Body of pancreas (tissue), 4 donors: ENCODE measurements around the gene LDHD. TPM values are rescaled to one million over a fixed set of nuclear protein-coding genes. Genes with fewer than 3 reads are reported as not detected.

ENCODE experiments used
- ATAC-seq: fragments of 150-250 bp; one replicate; pipeline ENCODE4 v1.9.1; 2016
- DNase-seq, 4 donors: peaks; one replicate each; pipeline ENCODE4 v3.0.0-alpha.2; 2019
- H3K27ac ChIP-seq, 4 donors: fragments of 200-600 bp; sonication (generic); 1 replicate in 3 of 4; 2 replicates in 1 of 4; pipeline versions ENCODE4 v1.5.1 to v1.6.1; 2016 to 2019; ENCODE audit warnings: mild to moderate bottlenecking in 1 of 4, mixed read lengths in 1 of 4, moderate library complexity in 1 of 4
- H3K27me3 ChIP-seq, 2 donors: fragments of 200-600 bp; sonication (generic); one replicate each; pipeline ENCODE4 v1.6.0; 2016; ENCODE audit warnings: mild to moderate bottlenecking in 1 of 2
- H3K36me3 ChIP-seq, 2 donors: fragments of 200-600 bp; sonication (generic); replicated peaks in 1 of 2; 2 replicates each; pipeline ENCODE4 v1.5.1; 2016; ENCODE audit warnings: low read depth in 2 of 2; ENCODE audit not compliant: insufficient read depth in 1 of 2
- H3K4me1 ChIP-seq: fragments of 200-600 bp; sonication (generic); one replicate; pipeline ENCODE4 v1.6.0; 2016
- H3K4me3 ChIP-seq, 2 donors: fragments of 200-600 bp; sonication (generic); 1 replicate in 1 of 2; 2 replicates in 1 of 2; pipeline ENCODE4 v1.5.1; 2016 to 2019
- H3K9me3 ChIP-seq, 3 donors: fragments of 200-600 bp; sonication (generic); 1 replicate in 2 of 3; 2 replicates in 1 of 3; pipeline ENCODE4 v1.5.1; 2016
- CTCF ChIP-seq, 7 experiments: fragments of 450-650 bp in 4 of 7; fragments of 200-600 bp in 3 of 7; sonication (generic) in 3 of 7; IDR thresholded peaks; one replicate each; pipeline ENCODE4 v1.5.1; 2016 to 2019; ENCODE audit warnings: antibody characterized with exemption in 7 of 7
- POLR2A ChIP-seq, 3 donors: fragments of 450-650 bp; IDR thresholded peaks; one replicate each; pipeline ENCODE4 v1.6.1; 2016; ENCODE audit warnings: antibody characterized with exemption in 3 of 3, mild to moderate bottlenecking in 2 of 3
- WGBS, 2 donors: methylation state at CpG; one replicate each; pipeline ENCODE4 v1.1.5; 2017; 5-methylcytosine and 5-hydroxymethylcytosine counted together
- intact Hi-C: fragments of 100-400 bp; cut with DNase I; formaldehyde crosslinking; loops from one replicate; pipeline ENCODE4 v1.15.1; 2023
- total RNA-seq, 2 donors: library from RNA; depleted of rRNA; stranded (reverse); fragments of >200 nt; gene quantifications; one replicate each; pipeline ENCODE4 v1.1.0, GENCODE V29; 2016

LDHD gene
- total RNA-seq, 2 donors from 2014 or later = 27.7 to 28.3 TPM

GRCh38 chr16:75148311-75149195 lies 32.0 kb upstream of the LDHD start, which contains the start of gene ZFP1:
ZFP1 (plus strand) TSS chr16:75148524; CDS start chr16:75152952, 4,428 bp downstream.
- no peaks in the 10 kb centered on the region for H3K36me3 ChIP-seq
- peak; percentile 97 for ATAC-seq
- peak within 1 kb of the TSS; percentile 99 to 100 for H3K4me3 ChIP-seq
- TF ChIP-seq CTCF (IDR thresholded peaks at IDR 0.05) (peak in 1 of 7 experiments; percentile 11), POLR2A (IDR thresholded peaks at IDR 0.05) (peak; percentile 26 to 63 (median 60))
- 0 to 1% methylated on average over 23 to 87 of the region's 93 CpGs for WGBS, 2 donors
- H3K4me1 ChIP-seq = no peaks in the 10 kb centered on the region
- no peaks in the 10 kb centered on the region for H3K27me3 ChIP-seq
- peak; percentile 96 for DNase-seq
- no peaks in the 10 kb centered on the region for H3K9me3 ChIP-seq
- peak within 1 kb of the TSS; percentile 84 to 98 (median 94) for H3K27ac ChIP-seq
- intact Hi-C loops = no loop called here

- 29 to 32% methylated on average over 3 of the region's 3 CpGs for WGBS, 2 donors
- Histone ChIP-seq H3K27ac (peak overlapping the region in 2 of 4 donors; percentile 96 to 98), H3K4me1 (no peaks in the 10 kb centered on the region), H3K4me3 (peak overlapping the region in 1 of 2 donors; percentile 100), H3K27me3 (no peaks in the 10 kb centered on the region), H3K36me3 (no peaks in the 10 kb centered on the region), H3K9me3 (no peaks in the 10 kb centered on the region)
- ATAC-seq = no peak
- TF ChIP-seq POLR2A (IDR thresholded peaks at IDR 0.05) (no peak), CTCF (IDR thresholded peaks at IDR 0.05) (no peak)
- DNase-seq = no peak
- intact Hi-C loops = no loop called here
Measured at GRCh38 chr16:75147968-75148310, 31.4 kb upstream of the LDHD start.

- Histone ChIP-seq H3K27ac (no peak overlapping the region), H3K9me3 (no peaks in the 10 kb centered on the region), H3K4me1 (no peaks in the 10 kb centered on the region), H3K27me3 (no peaks in the 10 kb centered on the region), H3K36me3 (no peaks in the 10 kb centered on the region), H3K4me3 (no peak overlapping the region)
- ATAC-seq (no peak), DNase-seq (no peak)
- TF ChIP-seq CTCF (IDR thresholded peaks at IDR 0.05) = no peak
- TF ChIP-seq POLR2A (IDR thresholded peaks at IDR 0.05) = no peak
- 72 to 74% methylated on average over 6 of the region's 6 CpGs for WGBS, 2 donors
- intact Hi-C loops = no loop called here
Measured at GRCh38 chr16:75143941-75144340, 27.4 kb upstream of the LDHD start.

- Histone ChIP-seq H3K27ac (no peak overlapping the region), H3K4me1 (no peaks in the 10 kb centered on the region), H3K4me3 (no peak overlapping the region), H3K27me3 (no peaks in the 10 kb centered on the region), H3K9me3 (no peaks in the 10 kb centered on the region), H3K36me3 (no peaks in the 10 kb centered on the region)
- intact Hi-C loops = no loop called here
- WGBS, 2 donors = 94 to 98% methylated on average over 5 of the region's 5 CpGs
- DNase-seq = no peak
- no peak for TF ChIP-seq CTCF (IDR thresholded peaks at IDR 0.05)
- no peak for TF ChIP-seq POLR2A (IDR thresholded peaks at IDR 0.05)
- no peak for ATAC-seq
Measured at GRCh38 chr16:75139498-75139897, 22.9 kb upstream of the LDHD start.
